G401 (cell line): Measurements from ENCODE around the gene CKAP2L. TPM values are rescaled to one million over a fixed set of nuclear protein-coding genes. Genes with fewer than 3 reads are reported as not detected.

Experiments used
- DNase-seq: peaks from one replicate; pipeline ENCODE4 v3.0.0-alpha.2; 2015; ENCODE audit warnings: low spot score
- in situ Hi-C: cut with HindIII; loops from 2 replicates; pipeline ENCODE4 v1.10.0; 2016; ENCODE audit warnings: low sequenced_read_pairs, mixed read lengths
- total RNA-seq: library from RNA; depleted of rRNA; stranded (reverse); fragments of >200 nt; shearing (Covaris generic); gene quantifications from 2 replicates; pipeline ENCODE4 v1.2.3, GENCODE V29; 2014

Gene CKAP2L
- total RNA-seq, 1 experiment from 2014 or later = 7.7 TPM

DNA sequence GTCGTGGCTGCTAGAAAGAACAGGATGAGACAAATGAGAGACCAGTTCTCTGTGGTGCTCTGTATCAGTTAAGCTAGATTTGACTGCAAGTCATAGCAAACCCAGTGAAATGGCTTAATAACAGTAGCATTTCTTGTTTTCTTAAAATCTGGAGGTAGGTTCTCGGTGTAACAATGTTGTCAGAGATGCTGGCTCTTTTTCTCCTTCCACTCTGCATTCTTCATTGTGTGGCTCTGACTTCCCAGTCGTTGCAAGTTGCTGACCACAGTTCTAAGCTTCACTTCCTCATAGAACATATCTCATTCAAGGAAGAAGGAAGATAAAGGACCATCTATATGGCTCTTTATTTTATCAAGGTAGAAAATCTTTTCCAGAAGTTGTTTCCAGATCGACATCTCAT, 7.9 kb upstream of the CKAP2L start:
- in situ Hi-C loops = no loop called here
- DNase-seq = no peak

DNA sequence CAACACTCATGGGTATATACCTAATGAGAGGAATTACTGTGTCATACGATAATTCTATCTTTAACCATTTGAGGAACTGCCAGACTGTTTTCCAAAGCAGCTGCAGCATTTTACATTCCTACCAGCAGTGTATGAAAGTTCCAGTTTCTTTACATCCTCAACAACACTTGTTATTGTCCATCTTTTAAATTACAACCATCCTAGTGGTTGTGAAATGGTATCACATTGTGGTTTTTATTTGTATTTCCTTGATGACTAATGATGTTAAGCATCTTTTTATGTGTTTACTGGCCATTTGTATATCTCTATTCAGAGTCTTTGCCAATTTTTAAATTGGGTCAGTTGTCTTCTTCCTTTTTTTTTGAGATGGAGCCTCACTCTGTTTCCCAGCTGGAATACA, 4.0 kb upstream of the CKAP2L start:
- DNase-seq = no peak
- in situ Hi-C loops = no loop called here

GRCh38 chr2:112767693-112768330, 3.4 kb upstream of the CKAP2L start:
- DNase-seq = no peak

DNA sequence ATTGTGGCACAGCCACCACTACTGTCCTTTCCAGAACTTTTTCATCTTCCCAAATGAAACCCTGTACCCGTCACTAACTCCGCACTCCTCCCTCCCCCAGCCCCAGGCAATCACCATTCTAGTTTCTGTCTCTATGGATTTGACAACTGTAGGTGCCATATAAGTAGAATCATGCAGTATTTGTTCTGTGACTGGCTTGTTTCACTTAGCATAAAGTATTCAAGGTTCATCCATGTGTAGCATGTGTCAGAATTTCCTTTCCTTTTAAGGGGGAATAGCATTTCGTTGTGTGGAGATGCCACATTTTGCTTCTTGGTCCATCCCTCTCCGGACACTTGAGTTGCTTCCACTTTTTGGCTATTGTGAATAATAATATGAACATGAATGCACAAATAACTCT, 842 bp upstream of the CKAP2L start:
- in situ Hi-C loops = no loop called here
- no peak for DNase-seq

More at GRCh38 chr2:112767693-112768330, 3.4 kb upstream of the CKAP2L start:
- in situ Hi-C loops = no loop called here

DNA sequence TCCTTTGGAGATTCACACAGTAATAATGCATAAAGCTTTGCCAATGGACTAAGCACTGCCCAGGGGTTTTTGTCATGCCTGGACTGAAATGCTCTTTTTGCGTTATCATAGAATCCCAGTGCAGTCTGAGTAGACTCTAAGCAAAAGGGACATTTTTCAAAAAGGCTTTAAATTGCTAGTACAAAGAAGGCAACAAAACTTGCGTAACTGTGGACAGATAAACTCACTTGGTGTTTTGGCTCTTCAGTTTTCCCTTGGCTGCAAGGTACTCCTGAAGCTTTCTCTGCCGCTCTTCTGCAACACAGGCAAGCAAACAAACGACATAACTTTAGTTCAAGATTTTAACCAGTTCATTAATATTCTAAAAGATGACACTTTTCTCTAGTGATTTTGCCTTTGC, 2.1 kb downstream of the CKAP2L start:
- DNase-seq = no peak
- in situ Hi-C loops = no loop called here

DNA sequence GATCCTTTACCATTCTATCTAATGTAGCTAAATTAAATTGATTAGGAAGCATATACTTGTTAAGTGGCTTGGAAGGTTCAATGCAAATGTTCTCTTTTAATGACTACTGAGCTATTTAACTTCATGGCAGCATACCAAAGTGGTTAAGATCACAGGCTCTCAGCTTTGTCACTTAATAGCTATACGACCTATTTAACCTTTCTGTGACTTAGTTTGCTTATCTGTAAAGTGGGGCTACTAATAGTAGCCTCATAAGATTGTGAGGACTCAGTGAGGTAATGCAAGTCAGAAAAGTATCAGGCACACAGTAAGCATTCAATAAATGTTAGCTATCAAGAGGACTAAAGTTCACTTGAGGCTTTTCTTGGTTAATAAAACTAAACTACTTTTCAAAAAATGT, 4.3 kb downstream of the CKAP2L start:
- DNase-seq = no peak
- in situ Hi-C loops = no loop called here

- DNase-seq = no peak
- in situ Hi-C loops = no loop called here
Observed at GRCh38 chr2:112758711-112759110, 5.7 kb downstream of the CKAP2L start.

GRCh38 chr2:112757265-112757664, 7.1 kb downstream of the CKAP2L start:
- in situ Hi-C loops = no loop called here
- no peak for DNase-seq

- DNase-seq = no peak
- in situ Hi-C loops = no loop called here
Observed at GRCh38 chr2:112756207-112756606, 8.2 kb downstream of the CKAP2L start.

DNA sequence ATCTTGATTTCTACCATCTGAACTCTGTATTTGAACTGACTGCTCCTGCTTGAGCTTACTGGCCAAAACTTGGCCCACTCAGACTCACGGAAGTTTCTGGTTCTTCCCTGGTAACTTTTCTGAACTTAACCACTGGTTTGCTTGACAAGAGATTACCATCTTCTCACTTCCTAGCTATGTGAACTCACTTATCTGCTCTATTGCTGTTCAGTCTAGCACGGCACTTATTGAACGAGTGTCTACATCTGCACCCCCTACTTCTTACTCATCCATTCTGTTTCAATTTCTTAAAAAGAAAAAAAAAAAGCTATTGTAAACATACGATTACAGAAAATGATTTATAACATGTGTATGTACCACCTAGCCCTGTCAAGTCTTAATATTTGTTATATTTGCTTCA, 9.0 kb downstream of the CKAP2L start:
- no peak for DNase-seq
- in situ Hi-C loops = no loop called here

DNA sequence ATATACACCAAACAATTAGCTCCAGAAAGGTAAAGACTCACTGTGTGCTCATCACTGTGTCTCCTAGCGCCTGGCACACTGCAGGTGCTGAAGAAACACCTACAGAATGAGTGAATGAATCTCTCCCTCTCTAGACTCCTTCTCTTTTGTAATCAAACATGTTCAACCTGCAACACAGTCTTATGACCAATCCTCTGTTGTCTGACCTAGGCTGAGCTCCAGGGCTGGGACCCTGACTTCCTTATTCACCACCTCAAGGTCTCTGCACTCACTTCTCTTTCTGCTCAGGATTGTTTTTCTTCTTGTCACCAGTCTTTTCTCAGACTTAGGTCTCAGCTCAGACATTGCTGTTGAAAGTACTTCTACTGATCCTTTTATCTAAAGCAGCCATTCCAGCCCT, 9.8 kb downstream of the CKAP2L start:
- in situ Hi-C loops = no loop called here
- no peak for DNase-seq

- in situ Hi-C loops = no loop called here
- DNase-seq = no peak
Observed at GRCh38 chr2:112752667-112753066, 11.7 kb downstream of the CKAP2L start.

DNA sequence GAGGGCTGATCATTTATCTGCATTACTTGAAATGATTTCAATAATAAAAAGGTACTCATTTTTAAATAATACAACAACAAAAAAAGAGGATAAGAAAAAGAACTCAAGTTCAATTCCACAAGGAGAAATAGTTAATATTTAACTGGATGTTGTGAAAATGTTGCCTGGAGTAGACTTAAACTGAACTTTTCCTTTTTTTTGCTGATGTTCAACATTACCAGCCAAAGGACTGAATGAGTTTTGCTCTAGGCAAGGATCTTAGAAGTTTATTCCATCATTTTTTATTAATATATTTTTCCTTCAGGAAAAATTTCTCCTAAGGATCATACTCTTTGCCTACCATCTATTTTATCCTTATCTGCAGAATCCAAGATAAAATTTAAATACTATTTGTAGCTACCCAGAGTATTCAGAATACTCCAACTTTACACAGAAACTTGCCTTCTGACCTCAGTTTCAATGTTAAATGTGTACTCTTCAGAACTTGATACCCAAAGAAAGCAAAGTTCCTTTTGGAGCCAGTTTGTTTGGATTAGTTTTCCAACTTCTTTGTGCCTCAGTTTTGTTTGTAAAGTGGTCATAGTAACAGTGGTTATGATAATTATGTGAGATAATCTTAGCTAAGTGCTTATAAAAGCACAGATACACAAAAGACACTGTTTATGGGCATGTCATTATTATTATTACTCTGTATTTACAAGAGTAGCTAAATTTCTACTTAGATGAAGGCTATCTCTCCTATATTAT, 12.8 kb downstream of the CKAP2L start:
- in situ Hi-C loops = no loop called here
- no peak for DNase-seq

- DNase-seq = no peak
- in situ Hi-C loops = no loop called here
Observed at GRCh38 chr2:112750560-112750843, 13.9 kb downstream of the CKAP2L start.

DNA sequence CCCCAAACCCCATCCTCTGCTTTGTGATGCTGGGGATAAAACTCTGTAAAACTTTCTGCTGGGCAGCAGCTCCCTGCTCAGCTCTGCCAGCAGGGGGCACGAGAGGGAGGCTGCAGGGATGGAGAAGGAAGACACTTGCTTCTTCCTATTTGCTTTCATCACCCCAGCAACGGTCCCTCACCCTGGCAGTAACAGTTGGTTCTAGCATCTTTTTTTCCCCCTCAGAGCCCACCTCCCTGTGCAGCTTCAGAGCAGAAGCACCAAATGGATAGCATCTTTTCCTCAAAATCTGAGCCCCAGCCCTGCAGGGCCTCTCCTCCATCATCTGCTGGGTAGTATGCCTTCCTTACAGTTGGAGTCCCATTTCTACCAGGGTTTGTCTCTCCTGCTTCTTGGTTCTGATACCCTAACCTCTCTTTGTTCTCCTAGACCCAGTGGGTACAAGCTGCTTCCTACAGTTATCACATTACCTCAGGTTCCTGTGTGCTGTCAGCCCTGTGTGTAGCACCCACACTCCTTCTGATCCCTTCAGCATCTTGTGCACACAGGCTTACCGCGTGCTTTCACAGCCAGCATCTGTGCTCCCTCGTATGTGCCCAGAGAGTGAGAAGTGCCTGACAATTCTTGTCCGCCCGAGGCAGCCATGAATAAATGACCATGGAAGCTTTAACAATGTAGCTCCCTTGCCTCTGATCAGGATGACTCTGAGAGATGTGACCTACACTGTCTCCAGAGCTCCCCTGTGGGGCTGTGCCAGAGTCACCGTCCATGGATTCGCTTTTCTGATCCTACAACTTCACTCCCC, 14.5 kb downstream of the CKAP2L start:
- peak; percentile 74 for DNase-seq
- in situ Hi-C loops = no loop called here

DNA sequence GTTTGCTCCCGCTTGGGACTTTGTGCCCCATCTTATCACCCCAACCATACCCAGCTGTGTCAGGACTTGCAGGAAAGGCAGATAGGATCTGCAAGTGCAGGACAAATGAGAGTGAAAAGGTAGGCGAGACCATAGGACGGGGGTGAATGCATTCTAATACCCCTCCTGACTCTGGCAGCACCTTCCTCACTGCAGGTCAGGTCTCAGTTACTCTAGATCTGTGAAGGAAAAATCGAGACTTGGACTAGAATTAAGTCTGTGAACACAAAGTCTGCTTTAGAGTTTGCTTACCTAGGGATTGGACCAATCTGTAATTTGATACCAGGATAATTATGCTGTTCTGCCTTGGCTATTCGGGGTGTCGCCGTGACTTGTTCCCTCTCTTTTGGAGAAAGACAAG, 23.9 kb downstream of the CKAP2L start:
- DNase-seq = no peak
- in situ Hi-C loops = no loop called here

DNA sequence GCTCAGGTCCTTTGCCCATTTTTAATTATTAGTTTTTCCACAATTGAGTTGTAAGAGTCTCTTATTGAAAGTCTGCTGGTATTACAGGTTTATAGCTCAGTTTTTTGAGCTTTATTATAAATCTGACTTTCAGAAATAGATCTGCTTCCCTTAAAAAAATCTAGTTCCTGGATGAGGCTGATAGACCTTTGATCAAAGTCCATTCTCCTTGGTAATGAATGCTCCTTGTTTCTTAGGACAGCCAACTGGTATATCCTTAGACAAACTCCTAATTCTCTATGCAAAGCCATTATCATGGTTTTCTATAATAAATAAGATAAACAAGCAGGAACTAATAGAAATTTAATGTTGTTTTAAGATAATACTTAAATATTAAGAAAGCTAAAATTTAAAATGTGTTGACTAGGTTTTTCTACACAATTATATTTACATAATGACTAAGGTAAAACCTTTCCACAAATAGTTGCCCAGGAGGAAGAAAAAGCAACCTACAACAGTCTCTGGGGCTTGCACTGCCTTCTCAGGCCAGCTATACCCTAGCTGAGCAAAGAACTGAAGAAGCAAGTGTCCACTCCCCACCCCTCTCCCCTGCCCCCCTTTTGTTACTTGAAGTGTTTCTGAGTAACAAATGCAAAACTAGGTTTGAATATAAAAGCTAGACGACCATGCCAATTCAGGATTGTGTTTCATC, 26.7 kb downstream of the CKAP2L start:
- in situ Hi-C loops = no loop called here
- DNase-seq = no peak

- DNase-seq = no peak
- in situ Hi-C loops = no loop called here
Observed at GRCh38 chr2:112733871-112734270, 30.5 kb downstream of the CKAP2L start.

DNA sequence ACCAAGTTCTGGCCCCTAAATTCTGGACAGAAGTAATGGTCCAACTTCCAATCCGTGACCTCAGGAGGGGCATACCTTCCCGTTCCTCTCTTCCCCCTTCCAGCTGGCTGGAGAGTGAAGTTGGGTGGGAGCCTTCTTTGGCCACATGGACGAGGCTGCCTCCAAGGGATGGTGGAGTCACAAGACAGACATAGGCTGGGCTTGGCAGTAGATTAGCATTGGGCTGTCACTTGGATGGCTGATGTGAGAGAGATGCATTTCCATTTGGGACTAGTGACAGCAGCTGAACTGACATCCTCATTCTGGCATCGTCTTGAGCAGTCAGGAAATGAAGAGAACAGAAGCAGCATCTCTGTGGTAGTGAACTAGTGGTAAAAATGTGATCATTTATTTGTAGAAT, 31.0 kb downstream of the CKAP2L start:
- in situ Hi-C loops = no loop called here
- no peak for DNase-seq

GRCh38 chr2:112731479-112731878, 32.9 kb downstream of the CKAP2L start:
- no peak for DNase-seq
- in situ Hi-C loops = no loop called here
